Posterior vena cava (tissue), 2 donors: ENCODE measurements around the gene UBE2D4. TPM values are rescaled to one million over a fixed set of nuclear protein-coding genes. Genes with fewer than 3 reads are reported as not detected.

Source experiments
- DNase-seq: peaks from one replicate; pipeline ENCODE4 v3.0.0-alpha.2; 2020; ENCODE audit warnings: low spot score
- intact Hi-C, 2 donors: fragments of 100-400 bp; cut with DNase I; formaldehyde crosslinking; loops; one replicate each; pipeline versions ENCODE4 v1.14.1 to v1.14.2; 2022 to 2023
- total RNA-seq, 2 donors: library from RNA; stranded (reverse); fragmentation: NEBNext Ultra II Directional; extraction: Animal tissue kit (Norgen Biotek cat#: 25700); gene quantifications; one replicate each; pipeline ENCODE4 v1.2.1, GENCODE V29; 2021
- donor health status: DM: yes; HTN: yes; CAD: no.
- donor health status: DM: yes; HTN: yes; CAD: no.

Gene UBE2D4
- total RNA-seq, 2 donors from 2014 or later: 23.7 to 33.0 TPM

DNA sequence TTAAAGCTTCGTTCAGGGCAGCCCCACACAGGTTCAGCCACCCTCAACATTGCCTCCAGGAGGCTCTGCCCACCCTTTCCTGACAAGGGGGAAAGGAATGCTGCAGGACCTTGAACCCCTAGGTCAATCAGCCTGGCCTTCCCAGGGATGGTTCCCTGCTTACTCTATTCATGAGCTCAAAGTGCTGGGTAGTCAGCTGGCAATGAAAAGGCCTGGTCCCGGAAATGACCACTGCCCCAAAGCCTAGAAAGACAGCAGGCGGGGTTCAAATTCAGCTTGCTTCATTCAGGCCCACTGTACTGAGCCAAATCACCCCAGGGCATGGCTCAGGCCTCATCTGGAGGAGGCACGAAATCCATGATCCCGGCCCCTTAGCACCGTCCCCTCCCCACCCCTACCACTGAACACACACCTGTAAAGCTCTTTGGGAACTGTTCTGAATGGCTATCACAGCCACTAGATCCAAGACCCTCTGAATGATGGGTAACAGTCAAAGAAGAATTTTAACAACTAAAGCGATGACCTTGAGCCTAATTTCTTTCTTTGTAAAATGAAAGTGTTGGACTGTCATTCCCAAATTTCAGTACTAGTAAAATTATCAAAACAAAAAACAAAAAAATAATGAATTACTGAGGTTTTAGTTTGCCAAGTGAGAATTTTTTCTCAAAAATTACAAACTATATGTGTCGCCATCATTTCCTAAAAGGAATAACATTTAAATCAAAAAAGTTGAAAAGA lies 20.9 kb upstream of the UBE2D4 start:
- intact Hi-C loops: no loop called here
- DNase-seq: no peak

DNA sequence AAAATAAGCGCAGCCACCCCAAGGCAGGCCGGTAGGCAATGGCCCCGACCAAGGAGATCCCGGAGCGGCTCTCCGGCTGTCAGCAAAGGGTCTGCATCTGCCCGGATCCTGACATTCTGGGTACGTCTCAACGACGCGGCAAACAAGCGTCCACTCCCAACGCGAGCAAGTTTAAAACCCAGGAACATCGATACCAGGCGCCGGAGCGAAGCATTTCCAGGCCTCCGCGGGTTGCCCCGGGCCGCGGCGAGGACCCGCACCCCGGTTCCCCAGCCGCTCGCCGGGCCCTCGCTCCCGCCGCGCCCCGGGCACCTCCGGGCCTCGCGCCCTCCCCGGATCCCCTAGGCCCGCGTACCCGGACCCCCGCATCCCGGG lies 20.3 kb upstream of the UBE2D4 start:
- DNase-seq: peak; percentile 80
- intact Hi-C loops: no loop called here

DNA sequence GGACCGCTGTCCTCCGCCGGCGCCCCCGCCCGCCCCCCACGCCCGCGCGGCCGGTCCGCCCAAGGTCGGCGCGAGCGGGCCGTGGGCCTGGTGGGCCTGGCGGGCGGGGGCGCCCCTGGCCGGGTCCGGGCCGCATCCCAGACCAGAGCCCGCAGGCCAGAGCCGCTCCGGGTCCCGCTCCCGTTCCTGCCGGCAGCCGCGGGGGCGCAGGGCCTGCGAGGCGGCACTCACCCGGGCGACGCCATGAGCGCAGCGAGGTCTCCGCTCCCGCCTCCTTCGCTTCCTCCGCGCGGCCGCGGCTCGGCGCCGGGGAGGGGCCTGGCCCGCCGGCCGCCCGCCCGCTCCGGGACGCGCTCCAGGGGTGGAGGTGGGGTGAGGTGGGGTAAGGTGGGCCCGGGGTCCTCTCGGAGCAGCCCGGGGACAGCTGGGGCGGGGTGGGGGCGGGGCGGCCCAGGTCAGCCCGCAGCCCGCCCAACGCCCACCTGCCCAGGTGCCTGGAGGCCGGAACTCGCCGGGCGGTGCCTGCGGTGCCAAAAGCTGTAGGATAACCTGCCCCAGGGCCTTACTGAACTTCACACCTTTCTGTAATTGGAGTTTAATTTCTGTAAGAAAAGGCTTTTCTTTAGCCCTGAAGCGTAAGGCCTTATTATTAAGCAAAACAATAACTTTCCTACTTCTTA lies 19.8 kb upstream of the UBE2D4 start, which contains the start of gene URGCP:
URGCP (minus strand) TSS at position 266 of the 680 bp plus-strand sequence; CDS start at position 245, 21 bp downstream.
- peak; percentile 85 for DNase-seq
- intact Hi-C loops: no loop called here

DNA sequence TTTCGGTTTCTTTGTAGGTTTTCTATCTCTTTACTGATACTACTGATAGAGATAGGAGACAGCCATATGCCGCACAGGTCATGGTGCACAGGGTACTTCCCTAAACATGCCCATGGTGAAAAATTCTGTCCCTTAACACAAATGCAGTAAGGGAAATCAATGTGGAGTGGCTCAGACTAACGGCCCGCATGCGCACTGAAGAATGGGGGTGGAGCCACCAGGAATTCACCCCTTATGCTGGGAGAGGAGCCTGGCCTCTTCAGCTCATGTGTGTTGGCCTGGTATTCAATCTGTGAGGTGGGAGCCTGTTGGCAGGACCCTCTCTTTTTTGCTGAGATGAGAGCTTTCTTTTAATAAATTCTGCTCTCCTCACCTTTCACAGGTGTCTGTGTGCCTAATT lies 11.4 kb upstream of the UBE2D4 start:
- intact Hi-C loops: no loop called here
- no peak for DNase-seq

DNA sequence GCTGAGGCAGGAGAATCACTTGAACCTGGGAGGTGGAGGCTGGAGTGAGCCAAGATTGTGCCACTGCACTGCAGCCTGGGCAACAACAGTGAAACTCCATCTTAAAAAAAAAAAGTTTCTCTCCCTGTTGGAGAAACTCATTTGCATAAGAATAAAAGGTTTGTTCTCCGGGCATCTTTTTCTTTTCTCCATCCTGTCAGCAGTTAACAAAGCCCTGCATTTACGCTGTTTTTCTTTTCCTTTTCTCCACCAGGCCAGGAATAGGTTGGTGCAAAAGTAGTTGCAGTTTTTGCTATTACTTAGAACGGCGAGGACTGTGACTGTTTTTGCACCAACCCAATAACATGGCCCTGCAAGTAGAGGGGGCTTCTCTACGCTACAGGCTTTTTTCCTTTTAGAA lies 10.3 kb upstream of the UBE2D4 start:
- intact Hi-C loops: no loop called here
- DNase-seq: no peak

DNA sequence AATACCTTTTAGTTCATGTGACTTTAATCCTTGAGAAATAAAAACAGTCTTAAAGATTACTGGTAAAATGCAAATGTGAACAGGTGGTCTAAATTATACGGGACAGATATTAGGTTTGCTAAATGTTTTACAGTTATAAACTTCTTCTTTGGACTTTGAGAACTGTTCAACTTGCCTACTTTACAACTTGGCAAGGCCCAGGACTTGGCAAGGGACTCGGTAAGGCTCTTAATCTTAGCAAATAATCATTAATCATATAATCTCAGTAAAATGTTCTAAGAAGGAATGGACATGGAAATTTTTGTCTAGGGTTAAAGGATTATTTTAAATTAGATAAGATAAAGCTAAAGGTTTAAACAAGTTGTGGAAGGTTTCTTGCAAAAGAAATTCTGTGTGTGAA lies 4.8 kb upstream of the UBE2D4 start:
- intact Hi-C loops: no loop called here
- no peak for DNase-seq

DNA sequence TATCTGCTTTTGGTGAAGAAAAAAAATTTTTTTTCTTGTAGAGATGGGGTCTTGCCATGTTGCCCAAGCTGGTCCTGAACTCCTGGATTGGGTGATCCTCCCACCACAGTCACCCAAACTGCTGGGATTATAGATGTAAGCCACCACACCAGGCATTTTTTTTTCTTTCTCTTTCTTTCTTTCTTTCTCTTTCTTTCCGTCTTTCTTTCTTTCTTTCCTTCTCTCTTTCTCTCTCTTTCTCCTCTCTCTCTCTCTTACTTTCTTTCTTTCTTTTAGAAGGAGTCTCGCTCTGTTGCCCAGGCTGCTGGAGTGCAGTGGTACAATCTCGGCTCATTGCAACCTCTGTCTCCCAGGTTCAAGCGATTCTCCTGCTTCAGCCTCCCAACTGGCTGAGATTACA lies 3.5 kb upstream of the UBE2D4 start:
- intact Hi-C loops: no loop called here
- no peak for DNase-seq

DNA sequence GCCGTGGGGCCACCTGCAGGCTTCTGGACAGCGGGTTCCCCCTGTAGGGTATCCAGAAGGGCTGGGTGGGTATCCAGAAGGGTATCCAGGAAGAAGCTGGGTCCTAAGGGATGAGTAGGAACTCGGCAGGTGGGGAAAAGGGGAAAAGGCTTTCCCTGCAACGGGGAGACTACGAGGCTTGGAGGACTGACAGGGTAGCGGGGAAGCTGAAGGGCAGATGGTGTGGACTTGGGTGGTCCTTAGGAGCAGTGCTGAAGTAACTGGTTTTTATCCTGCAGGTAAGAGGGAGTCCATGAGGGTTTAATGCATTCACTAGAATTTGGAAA lies 525 bp downstream of the UBE2D4 start:
- intact Hi-C loops: no loop called here
- DNase-seq: no peak

DNA sequence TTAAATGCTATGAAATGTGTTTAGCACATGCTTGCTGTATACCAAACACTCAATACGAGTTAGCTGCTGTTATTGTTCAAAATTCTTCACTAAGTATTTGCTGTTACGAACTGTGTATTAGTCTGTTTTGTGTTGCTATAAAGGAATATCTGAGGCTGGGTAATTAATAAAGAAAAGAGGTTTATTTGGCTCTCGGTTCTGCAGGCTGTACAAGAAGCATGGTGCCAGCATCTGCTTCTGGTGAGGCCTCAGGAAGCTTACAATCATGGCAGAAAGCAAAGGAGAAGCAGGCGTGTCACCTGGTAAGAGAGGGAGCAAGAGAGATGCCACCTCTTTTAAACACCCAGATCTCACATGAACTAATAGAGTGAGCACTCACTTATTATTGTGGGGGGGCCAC lies 1.6 kb downstream of the UBE2D4 start:
- DNase-seq: no peak
- intact Hi-C loops: no loop called here

DNA sequence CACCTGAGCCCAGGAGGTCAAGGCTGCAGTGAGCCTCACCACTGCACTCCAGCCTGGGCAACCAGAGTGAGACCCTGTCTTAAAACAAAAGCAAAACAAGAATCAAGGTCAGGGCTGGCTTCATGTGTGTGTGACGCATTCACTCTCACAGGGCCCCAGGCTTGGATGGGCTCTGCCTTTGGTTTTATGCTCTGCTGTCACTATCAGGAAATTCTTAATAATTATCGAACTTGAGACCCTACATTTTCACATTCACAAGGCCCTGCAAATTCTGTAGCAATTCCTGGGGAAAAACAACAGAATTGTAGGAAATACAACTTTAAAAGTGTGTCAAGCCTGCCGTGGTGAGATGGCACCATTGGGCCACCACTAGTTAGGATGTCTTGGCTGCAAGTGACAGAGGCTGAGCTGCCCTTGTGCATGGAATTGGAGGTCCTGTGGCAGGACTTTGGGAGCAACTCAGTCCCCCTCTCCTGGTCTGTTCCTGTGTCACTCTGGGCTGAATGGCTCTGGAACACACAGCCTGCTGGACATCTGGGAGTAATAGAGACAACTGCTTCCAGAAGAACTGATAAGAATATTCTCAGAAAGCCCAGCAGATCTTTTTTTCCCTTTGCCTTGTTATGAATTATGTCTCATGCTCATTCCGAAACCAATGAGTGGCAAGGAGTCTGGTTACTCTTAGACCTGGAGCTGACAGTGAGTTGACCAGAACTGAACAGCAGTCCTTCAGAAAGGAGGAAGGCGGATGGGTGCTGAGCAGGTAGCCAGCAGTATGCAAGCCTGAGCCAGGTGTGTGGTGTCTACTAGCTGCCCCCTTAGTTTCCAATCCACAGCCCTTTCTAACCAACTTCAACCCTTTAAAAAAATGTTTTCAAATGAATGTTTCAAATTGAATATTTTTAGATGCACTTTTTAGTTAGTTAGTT lies 3.6 kb downstream of the UBE2D4 start:
- no peak for DNase-seq
- intact Hi-C loops: no loop called here

DNA sequence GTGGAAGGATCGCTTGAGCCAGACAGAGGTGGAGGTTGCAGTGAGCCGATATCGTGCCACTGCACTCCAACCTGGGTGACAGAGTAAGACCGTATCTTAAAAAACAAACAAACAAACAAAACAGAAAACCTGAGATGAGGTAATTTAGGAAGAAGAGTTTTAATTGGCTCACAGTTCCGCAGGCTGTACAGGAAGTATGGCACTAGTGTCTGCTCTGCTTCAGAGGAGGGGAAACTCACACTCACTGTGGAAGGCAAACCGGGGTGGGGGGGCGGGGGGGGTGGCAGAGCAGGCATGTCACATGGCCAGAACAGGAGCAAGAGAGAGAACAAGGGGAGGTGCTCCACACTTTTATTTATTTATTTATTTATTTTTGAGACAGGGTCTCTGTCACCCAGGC lies 5.1 kb downstream of the UBE2D4 start:
- intact Hi-C loops: no loop called here
- DNase-seq: no peak

DNA sequence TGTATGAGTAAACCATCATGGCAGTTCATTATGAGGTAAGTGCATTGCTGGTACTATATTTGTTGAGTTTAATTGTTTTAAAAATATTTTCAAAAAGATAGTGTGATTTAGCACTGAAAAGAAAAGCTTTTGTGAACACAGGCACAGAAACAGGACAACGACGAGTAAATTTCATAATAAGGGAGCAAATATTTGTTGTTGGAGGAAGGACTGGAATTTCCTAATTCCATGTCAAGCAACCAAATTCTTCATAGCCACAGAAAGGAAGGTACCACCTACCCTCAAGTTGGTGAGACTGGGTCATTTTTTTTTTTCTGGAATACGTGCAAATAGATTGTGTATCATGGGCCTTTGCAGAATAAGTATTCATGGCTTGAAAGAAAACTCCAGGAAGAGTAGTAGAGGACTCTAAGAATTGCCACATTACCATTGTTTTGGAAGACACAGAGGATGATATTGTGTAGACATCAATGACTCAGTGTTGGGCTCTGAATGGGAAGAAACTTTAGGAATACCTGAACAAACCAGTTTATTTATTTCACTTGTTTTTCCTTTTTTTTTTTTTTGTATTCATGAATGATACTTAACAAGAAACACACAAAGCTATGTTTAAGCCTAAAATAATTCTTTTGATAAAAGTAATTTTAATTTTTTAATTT lies 7.8 kb downstream of the UBE2D4 start:
- no peak for DNase-seq
- intact Hi-C loops: no loop called here

DNA sequence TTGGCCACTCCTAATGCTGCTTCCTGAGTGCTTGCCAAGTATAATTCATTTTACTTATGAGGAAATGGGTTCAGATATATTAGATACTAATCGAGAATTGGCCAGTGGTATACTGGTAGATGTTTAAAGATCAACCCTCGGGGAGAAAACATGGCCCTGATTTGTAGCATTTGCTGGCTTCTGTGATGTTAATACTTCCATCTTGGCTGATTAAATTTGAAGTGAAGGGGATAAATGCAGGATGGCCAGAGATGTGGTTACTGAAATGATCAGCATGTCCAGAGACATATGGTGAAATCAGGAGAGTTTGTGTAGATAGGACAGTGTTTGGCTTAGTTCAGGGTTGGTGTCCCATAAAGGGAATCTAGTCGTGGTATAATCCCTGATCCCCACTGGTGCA lies 11.2 kb downstream of the UBE2D4 start:
- no peak for DNase-seq
- intact Hi-C loops: no loop called here

DNA sequence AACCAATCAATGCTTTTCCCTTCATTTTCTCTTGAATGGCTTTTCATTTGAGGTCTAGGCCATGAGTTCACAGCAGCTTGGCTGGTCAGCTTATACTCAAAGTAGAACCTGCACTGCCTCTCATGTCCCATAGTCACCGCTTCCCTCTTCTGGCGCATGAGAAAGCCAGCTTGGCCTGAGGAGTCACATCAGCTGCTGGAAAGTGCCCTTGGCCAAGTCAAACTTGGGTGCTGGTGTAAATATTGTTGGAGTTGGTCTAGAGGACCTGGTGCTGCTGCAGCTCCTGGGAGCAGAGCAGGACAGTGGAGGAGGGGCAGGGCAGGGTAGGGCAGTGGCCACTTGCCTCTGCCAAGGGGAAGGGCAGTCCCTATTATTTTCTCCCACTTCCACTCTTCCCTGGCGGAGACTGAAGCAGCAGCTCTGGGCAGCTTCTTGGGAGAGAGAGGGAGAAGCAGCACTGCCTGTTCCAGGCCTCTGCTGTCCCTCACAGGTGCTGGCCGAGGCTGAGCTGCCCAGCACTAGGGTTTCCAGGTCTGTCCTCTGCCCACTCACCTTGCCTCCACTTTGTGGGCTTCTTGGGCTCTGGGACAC lies 12.8 kb downstream of the UBE2D4 start:
- intact Hi-C loops: no loop called here
- no peak for DNase-seq

DNA sequence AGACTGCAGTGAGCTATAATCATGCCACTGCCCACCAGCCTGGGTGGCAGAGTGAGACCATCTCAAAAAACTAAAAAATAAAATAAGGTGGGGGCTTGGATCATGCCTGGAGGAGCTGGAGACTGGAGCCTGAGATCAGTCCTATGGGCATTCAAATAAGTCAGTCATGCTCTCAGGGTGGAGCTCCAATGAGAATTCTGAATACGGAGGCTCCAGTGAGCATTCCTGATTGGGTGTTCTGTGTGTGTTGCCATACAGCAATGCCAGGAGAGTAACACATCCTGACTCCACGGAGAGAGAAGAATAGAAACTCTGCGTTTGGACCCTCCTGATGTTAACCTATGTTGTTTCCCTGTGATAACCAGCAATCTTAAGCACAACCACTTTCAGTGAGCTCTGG lies 16.0 kb downstream of the UBE2D4 start:
- no peak for DNase-seq
- intact Hi-C loops: no loop called here

DNA sequence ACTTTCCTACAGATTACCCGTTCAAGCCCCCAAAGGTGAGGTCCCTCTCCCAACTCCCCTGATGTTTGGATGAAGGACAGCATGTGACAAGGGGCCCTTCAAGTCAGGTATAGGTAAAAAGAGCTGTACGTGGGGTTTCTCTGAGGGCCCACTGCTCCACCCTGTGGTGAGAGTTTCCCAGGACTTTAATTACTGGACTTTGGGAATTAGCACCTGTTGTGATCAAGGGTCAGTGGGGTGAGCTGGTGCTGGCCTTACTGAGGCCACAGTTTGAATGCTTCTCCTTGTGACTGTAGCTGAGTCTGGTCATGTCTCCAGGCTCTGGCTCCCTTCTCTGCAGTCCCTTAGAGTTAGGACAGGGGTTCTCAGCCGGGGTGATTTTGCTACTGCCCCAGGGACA lies 16.8 kb downstream of the UBE2D4 start:
- DNase-seq: no peak
- intact Hi-C loops: no loop called here

DNA sequence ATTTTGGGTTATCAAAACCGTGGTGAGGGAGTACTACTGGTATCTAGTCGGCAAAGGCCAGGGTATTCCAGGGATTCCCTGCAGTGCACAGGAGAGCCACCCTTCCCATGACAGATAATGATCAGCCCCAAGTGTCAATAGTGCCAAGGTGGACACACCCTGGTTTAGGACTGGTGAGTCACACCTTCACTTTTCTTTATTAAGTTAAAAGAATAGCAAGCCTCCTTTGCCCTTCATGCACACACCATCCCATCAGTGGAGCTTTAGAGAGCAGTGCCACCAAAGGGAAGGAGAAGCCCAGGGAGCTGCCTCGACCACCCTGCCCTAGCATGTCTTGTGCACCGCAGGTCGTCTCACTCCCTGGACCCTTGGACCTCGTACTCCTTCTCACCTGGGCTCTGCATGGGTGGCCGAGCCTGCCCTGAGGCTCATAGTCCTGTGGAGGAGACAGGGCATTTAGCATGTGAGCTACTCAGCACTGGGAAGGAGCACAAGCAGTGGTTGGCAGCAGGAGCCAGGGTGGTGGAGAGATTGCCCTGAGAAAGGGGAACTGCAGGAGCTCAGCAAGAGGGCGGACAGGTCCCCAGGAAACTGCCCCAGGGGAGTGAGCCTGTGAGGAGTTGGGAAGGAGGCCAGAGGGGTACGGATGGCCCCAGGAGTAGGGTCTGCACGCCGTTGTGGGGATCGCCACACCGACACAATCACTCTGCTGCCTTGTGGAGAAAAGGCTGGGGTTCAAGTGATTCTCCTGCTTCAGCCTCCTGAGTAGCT lies 17.4 kb downstream of the UBE2D4 start:
- no peak for DNase-seq
- intact Hi-C loops: no loop called here

DNA sequence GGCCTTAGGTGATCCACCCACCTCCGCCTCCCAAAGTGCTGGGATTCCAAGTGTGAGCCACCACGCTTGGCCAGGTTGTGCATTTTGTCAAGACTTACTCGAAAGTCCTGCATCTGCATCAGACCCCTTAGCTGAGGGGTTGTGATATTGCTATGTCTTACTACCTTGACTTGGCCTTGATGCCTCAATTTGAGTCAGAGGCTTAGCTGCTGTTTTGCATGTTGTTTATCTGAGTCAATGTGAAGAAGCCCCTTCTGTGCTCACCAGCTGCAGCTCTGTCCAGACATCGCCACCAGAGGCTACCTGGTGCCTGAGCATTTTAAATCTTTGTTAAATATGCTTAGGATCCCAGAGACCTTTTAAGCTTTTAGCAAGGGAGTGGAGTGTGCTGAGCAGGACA lies 18.1 kb downstream of the UBE2D4 start:
- no peak for DNase-seq
- intact Hi-C loops: no loop called here

DNA sequence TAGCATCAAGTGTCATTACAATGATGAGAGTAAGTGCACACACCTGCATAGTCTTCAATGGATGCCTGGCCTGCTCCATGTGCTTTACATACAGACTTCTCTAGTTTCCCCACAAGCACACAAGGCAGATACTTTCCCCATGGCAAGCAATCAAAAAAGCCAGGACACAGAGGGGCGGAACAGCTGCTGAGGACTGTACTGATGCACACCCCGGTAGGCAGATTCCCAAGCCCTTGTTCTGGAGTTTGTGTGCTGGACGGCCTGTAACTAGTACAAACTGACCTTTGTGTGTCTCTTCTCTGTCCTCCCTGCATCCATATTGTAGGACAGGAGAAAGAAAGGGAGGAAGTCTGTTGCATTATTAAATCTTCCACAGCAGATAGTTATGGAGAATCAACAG lies 25.8 kb downstream of the UBE2D4 start:
- intact Hi-C loops: no loop called here
- no peak for DNase-seq
